Type B pancreatic cell (in vitro differentiated cells): ENCODE results near the gene STARD9. TPM values are rescaled to one million over a fixed set of nuclear protein-coding genes. Genes with fewer than 3 reads are reported as not detected.

Experiments
- DNase-seq: peaks from one replicate; pipeline ENCODE4 v3.0.0; 2021; ENCODE audit warnings: mixed read lengths; ENCODE audit not compliant: unreplicated experiment; ENCODE audit errors: extremely low spot score
- H3K27ac Mint-ChIP-seq: 2 replicates; pipeline ENCODE4 v1.8.0; 2021; ENCODE audit warnings: mild to moderate bottlenecking, mixed read lengths
- H3K27me3 Mint-ChIP-seq: 2 replicates; pipeline ENCODE4 v1.8.0; 2021; ENCODE audit warnings: mixed read lengths
- H3K36me3 Mint-ChIP-seq: 2 replicates; pipeline ENCODE4 v1.8.0; 2021; ENCODE audit warnings: mixed read lengths
- H3K4me1 Mint-ChIP-seq: one replicate; pipeline ENCODE4 v1.8.0; 2021; ENCODE audit warnings: mixed read lengths; ENCODE audit not compliant: unreplicated experiment
- H3K4me3 Mint-ChIP-seq: 2 replicates; pipeline ENCODE4 v1.8.0; 2021; ENCODE audit warnings: mild to moderate bottlenecking, mixed read lengths
- H3K9me3 Mint-ChIP-seq: 2 replicates; pipeline ENCODE4 v1.8.0; 2021; ENCODE audit warnings: mixed read lengths
- total RNA-seq: library from RNA; stranded (reverse); gene quantifications from 2 replicates; pipeline ENCODE4 v1.2.1, GENCODE V29; 2021; ENCODE audit warnings: low replicate concordance
- TF ChIP-seq, protein P1 (sequence below): fragments of 200-600 bp; sonication (generic); conservative IDR thresholded peaks from 2 replicates; pipeline ENCODE4 v1.5.0; 2021; ENCODE audit warnings: antibody characterized with exemption, mild to moderate bottlenecking

STARD9 gene
- total RNA-seq, 1 donor from 2014 or later = 13.7 TPM

DNA sequence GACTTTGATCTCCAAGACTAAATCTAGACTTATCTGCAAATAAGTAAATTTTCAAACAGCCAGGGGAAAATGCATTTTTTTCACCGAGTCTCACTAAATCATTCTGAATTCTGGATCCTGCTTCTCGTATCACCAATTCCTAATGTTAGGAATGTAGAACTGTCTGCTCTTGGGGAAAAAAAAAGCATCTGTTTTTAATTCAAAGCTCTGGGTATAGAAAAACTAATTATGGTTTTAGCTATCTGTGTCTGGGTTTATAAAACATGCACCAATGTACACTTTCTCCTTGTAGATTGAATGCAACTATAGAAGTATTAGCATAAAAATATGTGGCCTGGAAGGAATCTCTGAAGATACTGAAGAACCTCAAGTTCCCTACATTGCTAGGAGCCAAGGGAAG is 166.3 kb downstream of the STARD9 start:
- no peak for DNase-seq
- Mint-ChIP-seq H3K9me3 (no peaks in the 10 kb centered on the region), H3K27ac (no peak overlapping the region), H3K4me3 (no peak overlapping the region), H3K27me3 (no peaks in the 10 kb centered on the region), H3K36me3 (no peaks in the 10 kb centered on the region), H3K4me1 (peaks cover 15% of the 10 kb centered on the region)
- TF ChIP-seq, protein P1, sequence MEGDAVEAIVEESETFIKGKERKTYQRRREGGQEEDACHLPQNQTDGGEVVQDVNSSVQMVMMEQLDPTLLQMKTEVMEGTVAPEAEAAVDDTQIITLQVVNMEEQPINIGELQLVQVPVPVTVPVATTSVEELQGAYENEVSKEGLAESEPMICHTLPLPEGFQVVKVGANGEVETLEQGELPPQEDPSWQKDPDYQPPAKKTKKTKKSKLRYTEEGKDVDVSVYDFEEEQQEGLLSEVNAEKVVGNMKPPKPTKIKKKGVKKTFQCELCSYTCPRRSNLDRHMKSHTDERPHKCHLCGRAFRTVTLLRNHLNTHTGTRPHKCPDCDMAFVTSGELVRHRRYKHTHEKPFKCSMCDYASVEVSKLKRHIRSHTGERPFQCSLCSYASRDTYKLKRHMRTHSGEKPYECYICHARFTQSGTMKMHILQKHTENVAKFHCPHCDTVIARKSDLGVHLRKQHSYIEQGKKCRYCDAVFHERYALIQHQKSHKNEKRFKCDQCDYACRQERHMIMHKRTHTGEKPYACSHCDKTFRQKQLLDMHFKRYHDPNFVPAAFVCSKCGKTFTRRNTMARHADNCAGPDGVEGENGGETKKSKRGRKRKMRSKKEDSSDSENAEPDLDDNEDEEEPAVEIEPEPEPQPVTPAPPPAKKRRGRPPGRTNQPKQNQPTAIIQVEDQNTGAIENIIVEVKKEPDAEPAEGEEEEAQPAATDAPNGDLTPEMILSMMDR = no peak

DNA sequence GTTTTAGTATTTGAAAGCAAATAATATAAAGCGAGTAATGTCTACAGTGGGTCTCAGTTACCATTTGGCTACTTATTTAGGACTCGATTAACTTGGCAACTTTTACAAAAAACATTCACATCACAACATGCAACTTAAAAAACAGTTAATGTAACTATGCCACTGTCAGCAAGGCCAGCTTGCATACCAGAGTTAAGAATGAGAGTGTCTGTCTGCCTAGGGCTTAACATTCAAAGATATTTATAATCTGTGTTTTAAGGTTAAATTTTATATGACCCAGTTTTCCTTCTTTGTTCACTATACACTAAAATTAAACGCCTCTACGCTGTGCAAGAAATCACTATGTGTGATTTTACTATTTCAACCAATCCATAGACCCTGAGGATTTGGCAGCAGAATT is 166.7 kb downstream of the STARD9 start:
- Mint-ChIP-seq H3K4me1 (peaks cover 15% of the 10 kb centered on the region), H3K4me3 (no peak overlapping the region), H3K27ac (no peak overlapping the region), H3K36me3 (no peaks in the 10 kb centered on the region), H3K9me3 (no peaks in the 10 kb centered on the region), H3K27me3 (no peaks in the 10 kb centered on the region)
- DNase-seq = no peak
- TF ChIP-seq, protein P1 = no peak

DNA sequence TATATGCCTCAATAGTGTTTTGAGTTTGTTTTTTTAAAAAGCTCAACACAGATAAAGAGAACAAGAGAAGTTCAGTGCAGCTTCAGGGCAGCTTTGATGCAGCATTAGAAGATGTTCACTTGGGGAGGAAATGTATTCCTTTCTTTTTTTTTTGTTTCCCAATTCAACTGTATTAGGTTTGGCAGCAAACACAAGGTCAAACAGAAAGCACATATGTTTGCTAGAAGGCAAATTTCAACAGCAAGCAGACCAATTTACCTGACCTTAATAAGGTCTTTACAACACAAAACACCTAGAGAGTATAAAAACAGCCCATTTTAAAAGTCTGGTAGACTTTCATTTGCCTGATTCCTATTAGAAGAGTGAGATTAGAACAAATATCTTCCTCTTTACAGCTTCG is 168.8 kb downstream of the STARD9 start:
- TF ChIP-seq, protein P1 = no peak
- Mint-ChIP-seq H3K36me3 (no peaks in the 10 kb centered on the region), H3K4me1 (peaks cover 9% of the 10 kb centered on the region), H3K4me3 (no peak overlapping the region), H3K9me3 (no peaks in the 10 kb centered on the region), H3K27ac (no peak overlapping the region), H3K27me3 (no peaks in the 10 kb centered on the region)
- no peak for DNase-seq

DNA sequence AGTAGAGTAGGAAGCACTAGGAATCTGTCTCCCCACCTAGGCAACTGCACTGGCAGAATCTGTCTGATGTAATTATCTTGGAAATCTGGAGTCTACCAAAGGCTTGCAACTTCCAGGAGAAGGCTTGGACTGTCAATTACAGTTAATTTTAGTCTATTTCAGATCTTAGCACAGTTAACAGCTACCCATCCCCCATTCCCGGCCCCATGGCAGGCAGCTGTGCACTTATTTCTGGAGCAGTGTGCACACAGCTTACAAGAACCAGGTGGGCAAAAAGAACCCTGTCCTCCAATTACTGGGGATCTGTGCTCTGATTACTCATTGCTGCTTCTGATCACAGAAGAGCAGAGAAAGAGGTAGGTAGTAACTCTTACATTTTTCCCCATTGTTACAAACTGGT is 173.9 kb downstream of the STARD9 start:
- no peak for DNase-seq
- Mint-ChIP-seq H3K4me1 (no peaks in the 10 kb centered on the region), H3K27me3 (no peaks in the 10 kb centered on the region), H3K4me3 (no peak overlapping the region), H3K36me3 (peaks cover 28% of the 10 kb centered on the region), H3K9me3 (no peaks in the 10 kb centered on the region), H3K27ac (no peak overlapping the region)
- TF ChIP-seq, protein P1 = no peak

DNA sequence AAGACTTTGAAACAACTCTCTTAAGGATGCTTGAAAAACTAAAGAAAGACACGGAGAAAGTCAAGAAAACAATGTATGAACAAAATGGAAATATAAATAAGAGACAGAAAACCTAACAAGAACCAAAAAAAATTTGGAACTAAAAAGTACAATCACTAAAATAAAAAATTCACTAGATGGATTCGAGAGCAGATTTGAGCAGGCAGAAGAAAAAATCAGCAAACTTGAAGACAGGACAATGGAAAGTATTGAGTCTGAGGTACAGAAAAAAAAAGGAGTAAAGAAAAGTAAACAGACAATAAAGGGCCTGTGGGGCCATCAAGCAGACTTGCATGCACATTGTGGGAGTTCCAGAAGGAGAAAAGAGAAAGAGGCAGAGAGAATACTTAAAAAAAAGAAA is 174.9 kb downstream of the STARD9 start:
- Mint-ChIP-seq H3K27me3 (no peaks in the 10 kb centered on the region), H3K36me3 (peaks cover 28% of the 10 kb centered on the region), H3K9me3 (no peaks in the 10 kb centered on the region), H3K4me1 (no peaks in the 10 kb centered on the region), H3K4me3 (no peak overlapping the region), H3K27ac (no peak overlapping the region)
- TF ChIP-seq, protein P1 = no peak
- no peak for DNase-seq

DNA sequence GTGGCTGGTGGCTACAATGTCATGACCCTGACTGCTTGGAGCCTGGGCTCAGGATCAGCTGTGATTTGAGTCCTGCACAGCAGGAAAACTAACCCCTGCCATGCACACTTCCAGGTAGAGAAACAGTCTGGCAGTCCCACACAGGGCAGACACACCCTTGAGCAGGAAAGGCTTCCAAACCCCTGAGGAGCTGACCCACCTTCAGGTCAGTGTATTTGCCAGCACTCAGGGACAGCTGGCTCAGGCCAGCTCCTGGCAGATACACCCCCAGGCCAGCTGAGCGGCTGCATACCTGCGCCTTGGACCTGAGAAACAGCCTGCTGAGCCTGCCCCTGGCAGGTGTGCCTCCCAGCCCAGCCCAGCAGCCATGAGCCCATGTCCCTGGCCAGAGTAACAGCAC is 183.7 kb downstream of the STARD9 start:
- H3K36me3 Mint-ChIP-seq = peaks cover 26% of the 10 kb centered on the region
- H3K9me3 Mint-ChIP-seq = peaks cover 10% of the 10 kb centered on the region
- H3K27ac Mint-ChIP-seq = no peak overlapping the region
- H3K4me3 Mint-ChIP-seq = no peak overlapping the region
- no peaks in the 10 kb centered on the region for H3K4me1 Mint-ChIP-seq
- no peak for DNase-seq
- TF ChIP-seq, protein P1 = no peak
- H3K27me3 Mint-ChIP-seq = no peaks in the 10 kb centered on the region
